Endothelial cell (in vitro differentiated cells): ENCODE measurements around the gene HSD17B3. TPM values are rescaled to one million over a fixed set of nuclear protein-coding genes. Genes with fewer than 3 reads are reported as not detected.
"Not testable (repeated sequence)": the region's sequence is repeated elsewhere in the genome, so short reads cannot be mapped to it uniquely, and the experiment has no call there.

Experiments used
- DNase-seq: peaks from one replicate; pipeline ENCODE4 v3.0.0; 2021; ENCODE audit warnings: low spot score
- H3K27ac Mint-ChIP-seq: one replicate; pipeline ENCODE4 v1.8.0; 2021; ENCODE audit warnings: mixed read lengths, inconsistent platforms; ENCODE audit not compliant: unreplicated experiment
- H3K27me3 Mint-ChIP-seq: one replicate; pipeline ENCODE4 v1.8.0; 2021; ENCODE audit warnings: mild to moderate bottlenecking, moderate library complexity, mixed read lengths, inconsistent platforms; ENCODE audit not compliant: unreplicated experiment
- H3K36me3 Mint-ChIP-seq: one replicate; pipeline ENCODE4 v1.8.0; 2021; ENCODE audit warnings: mild to moderate bottlenecking, low read depth, mixed read lengths, inconsistent platforms; ENCODE audit not compliant: unreplicated experiment
- H3K4me1 Mint-ChIP-seq: one replicate; pipeline ENCODE4 v1.8.0; 2021; ENCODE audit warnings: mild to moderate bottlenecking, mixed read lengths, inconsistent platforms; ENCODE audit not compliant: unreplicated experiment
- H3K4me3 Mint-ChIP-seq: one replicate; pipeline ENCODE4 v1.8.0; 2021; ENCODE audit warnings: mild to moderate bottlenecking, mixed read lengths, inconsistent platforms; ENCODE audit not compliant: unreplicated experiment
- H3K9me3 Mint-ChIP-seq: one replicate; pipeline ENCODE4 v1.8.0; 2021; ENCODE audit warnings: mixed read lengths, inconsistent platforms; ENCODE audit not compliant: unreplicated experiment
- CTCF ChIP-seq: fragments of 200-600 bp; sonication (generic); IDR thresholded peaks from one replicate; pipeline ENCODE4 v1.5.0; 2021; ENCODE audit warnings: antibody characterized with exemption; ENCODE audit not compliant: unreplicated experiment
- total RNA-seq: library from RNA; stranded (reverse); fragmentation: NEBNext Ultra II Directional; extraction: Animal tissue kit (Norgen Biotek cat#: 25700); gene quantifications from one replicate; pipeline ENCODE4 v1.2.1, GENCODE V29; 2021; ENCODE audit not compliant: unreplicated experiment

The HSD17B3 gene
- total RNA-seq, 1 donor from 2014 or later, result not detected

GRCh38 chr9:96192710-96193109 lies 109.3 kb downstream of the HSD17B3 start:
- Mint-ChIP-seq H3K4me1 (peaks cover 9% of the 10 kb centered on the region), H3K27me3 (peaks cover 3% of the 10 kb centered on the region), H3K4me3 (no peak overlapping the region), H3K36me3 (peaks cover 22% of the 10 kb centered on the region), H3K9me3 (peaks cover 8% of the 10 kb centered on the region), H3K27ac (no peak overlapping the region)
- no peak for TF ChIP-seq CTCF
- DNase-seq, result no peak

GRCh38 chr9:96189995-96190394 lies 112.0 kb downstream of the HSD17B3 start:
- Mint-ChIP-seq H3K27me3 (peaks cover 2% of the 10 kb centered on the region), H3K9me3 (peaks cover 8% of the 10 kb centered on the region), H3K27ac (no peak overlapping the region), H3K4me1 (peaks cover 5% of the 10 kb centered on the region), H3K4me3 (no peak overlapping the region), H3K36me3 (peaks cover 11% of the 10 kb centered on the region)
- TF ChIP-seq CTCF, result no peak
- DNase-seq, result no peak

DNA sequence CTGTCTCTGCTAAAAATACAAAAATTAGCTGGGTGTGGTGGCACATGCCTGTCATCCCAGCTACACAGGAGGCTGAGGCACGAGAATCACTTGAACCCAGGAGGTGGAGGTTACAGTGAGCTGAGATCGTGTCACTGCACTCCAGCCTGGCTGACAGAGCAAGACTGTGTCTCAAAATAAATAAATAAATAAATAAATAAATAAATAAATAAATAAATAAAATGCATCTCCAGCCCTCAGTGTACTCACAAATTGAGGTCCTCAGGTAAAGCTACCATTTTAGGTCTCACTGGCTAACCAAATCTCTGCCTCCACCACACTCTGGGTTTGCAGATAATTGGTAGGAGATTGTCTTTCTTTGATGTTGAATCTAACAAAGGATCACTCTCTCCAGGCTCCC lies 112.4 kb downstream of the HSD17B3 start:
- H3K9me3 Mint-ChIP-seq, H3K4me1 Mint-ChIP-seq, H3K27ac Mint-ChIP-seq, H3K4me3 Mint-ChIP-seq, DNase-seq, H3K27me3 Mint-ChIP-seq: not testable (repeated sequence)
- H3K36me3 Mint-ChIP-seq, result peaks cover 11% of the 10 kb centered on the region

DNA sequence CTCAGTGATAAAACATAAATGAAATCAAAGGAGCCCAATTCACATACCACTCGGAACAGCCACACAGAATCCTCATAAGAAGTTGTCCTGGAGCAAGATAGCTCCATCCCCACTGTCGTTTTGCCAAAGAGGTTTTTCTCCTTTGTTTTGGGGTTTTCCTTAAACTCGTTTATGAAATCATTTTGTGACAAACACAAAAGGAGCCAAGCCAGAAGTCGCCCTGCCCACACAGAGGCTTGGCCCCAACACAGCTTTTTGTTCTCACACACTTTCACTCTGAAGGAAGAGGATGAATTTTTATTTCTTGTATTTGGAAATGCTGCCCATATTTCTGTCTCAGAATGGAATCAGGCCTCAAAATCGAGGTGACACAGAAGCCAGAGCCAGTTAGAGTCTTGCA lies 113.4 kb downstream of the HSD17B3 start:
- Mint-ChIP-seq H3K27ac (no peak overlapping the region), H3K4me1 (peaks cover 5% of the 10 kb centered on the region), H3K27me3 (peaks cover 2% of the 10 kb centered on the region), H3K9me3 (peaks cover 8% of the 10 kb centered on the region), H3K36me3 (peaks cover 11% of the 10 kb centered on the region), H3K4me3 (no peak overlapping the region)
- TF ChIP-seq CTCF, result no peak
- no peak for DNase-seq

- no peak for DNase-seq
- Mint-ChIP-seq H3K36me3 (peaks cover 8% of the 10 kb centered on the region), H3K9me3 (peaks cover 8% of the 10 kb centered on the region), H3K27ac (no peak overlapping the region), H3K27me3 (peaks cover 2% of the 10 kb centered on the region), H3K4me3 (no peak overlapping the region), H3K4me1 (peaks cover 5% of the 10 kb centered on the region)
- TF ChIP-seq CTCF, result no peak
Observed at GRCh38 chr9:96187151-96187555, 114.8 kb downstream of the HSD17B3 start.
